Measurements from ENCODE around the gene NSD1. TPM values are rescaled to one million over a fixed set of nuclear protein-coding genes. Genes with fewer than 3 reads are reported as not detected.

Gene NSD1
- total and polyA plus RNA-seq, 9 of the 15 experiments (the other 6 are each of a cell fraction or from before 2014, with no cell fraction given) = 3.8 to 51.0 (median 24.7) TPM

- TF ChIP-seq PHB (CRISPR knock-in tag; IDR thresholded peaks at IDR 0.05) (no peak), ZNF707 (CRISPR knock-in tag; conservative IDR thresholded peaks at IDR 0.05) (no peak), CHD1 (IDR thresholded peaks at IDR 0.05; ENCODE audit: low read length) (no peak), POLR2G (IDR thresholded peaks at IDR 0.05; ENCODE audit: low read depth, low read length) (0 out of 2 replicates have a peak, but pooled peaks have one; percentile 4)
Measured at GRCh38 chr5:177301503-177302165, 168.1 kb downstream of the NSD1 start (continued).

- H4K20me1 ChIP-seq (replicated peaks; ENCODE audit: control insufficient read depth, insufficient read depth, low read length) = peaks cover 10% of the 10 kb centered on the region
- no TSS peak for BruUV-seq (replicated peaks)
- H3K4me1 ChIP-seq (replicated peaks in 1 of 2; ENCODE audit: control insufficient read depth in 2 of 2, insufficient read depth in 2 of 2, low read length in 2 of 2) = peaks cover 29% of the 10 kb centered on the region in 2 experiments
- peak overlapping the region; percentile 94 for H3K4me2 ChIP-seq (ENCODE audit: insufficient read depth, low read length)
- DNase-seq (ENCODE audit: extremely low read depth in 1 of 4, low spot score in 3 of 4) (peak; percentile 32 to 77 (median 54)), FAIRE-seq (peak; percentile 69), ATAC-seq (peak; percentile 79)
- H3K27ac ChIP-seq (ENCODE audit: extremely low read depth, low read depth, low read length) = peak overlapping the region; percentile 89
- no peaks in the 10 kb centered on the region for H3K9me1 ChIP-seq (ENCODE audit: control insufficient read depth, insufficient read depth, low read length)
- POLR2A ChIA-PET = interaction anchor here (0.7 to 1.9 kb wide), 7 partner anchors 10 to 152 kb away, joined by 3 to 5 read pairs (median 4); no protein-coding TSS in a partner anchor
- H3K27me3 ChIP-seq (ENCODE audit: control insufficient read depth in 2 of 2, insufficient read depth in 2 of 2, low read length in 2 of 2) = no peaks in the 10 kb centered on the region
- in situ Hi-C loops (cut with MboI) = no loop called here
- CTCF ChIA-PET (ENCODE audit: low intra/inter-chr PET ratio) = interaction anchor here (0.5 kb wide), 1 partner anchor 191 kb away, joined by 3 read pairs; no protein-coding TSS in a partner anchor
- peak overlapping the region; percentile 88 for H3K4me3 ChIP-seq
- intact Hi-C loops (cut with micrococcal nuclease) = loop anchor here (5.0 kb wide), 1 partner anchor 170 kb away; the partner anchor contains the start of gene NSD1
- 7% methylated on average over 22 of the region's 24 CpGs for WGBS (ENCODE audit: insufficient coverage, low coverage, missing lambda C conversion rate)
- peak overlapping the region; percentile 43 for H2AFZ ChIP-seq (ENCODE audit: low read depth, low read length)
- H3K9me3 ChIP-seq (replicated peaks; ENCODE audit: control insufficient read depth, insufficient read depth, low read depth, low read length) = no peaks in the 10 kb centered on the region
- H3K9ac ChIP-seq (ENCODE audit: insufficient read depth in 1 of 2, low read depth in 2 of 2, low read length in 2 of 2) = peak overlapping the region; percentile 93 to 99
- H3K36me3 ChIP-seq (ENCODE audit: control insufficient read depth, insufficient read depth, low read length) = peaks cover 66% of the 10 kb centered on the region
- peaks cover 48% of the 10 kb centered on the region for H3K79me2 ChIP-seq (ENCODE audit: control insufficient read depth, insufficient read depth, low read length)
- TF ChIP-seq LCOR (CRISPR knock-in tag; IDR thresholded peaks at IDR 0.05) (no peak), NR4A1 (CRISPR knock-in tag; IDR thresholded peaks at IDR 0.05) (peak; percentile 19; the same call in 1 of the 2 replicates), NR4A1 (tag; IDR thresholded peaks at IDR 0.05) (no peak), RAD21 (CRISPR knock-in tag; conservative IDR thresholded peaks at IDR 0.05 in 1 of 2, IDR thresholded peaks at IDR 0.05 in 1 of 2) (peak in 1 of 2 experiments; percentile 45; a peak in 2 of 4 replicates), SIN3A (IDR thresholded peaks at IDR 0.05; ENCODE audit: borderline replicate concordance in 2 of 2, control insufficient read depth in 1 of 2, low read depth in 2 of 2, low read length in 2 of 2) (peak in 1 of 2 experiments; percentile 59; a peak in 1 of 4 replicates), ZNF121 (CRISPR knock-in tag; conservative IDR thresholded peaks at IDR 0.05) (0 out of 2 replicates have a peak, but pooled peaks have one; percentile 12), TAF1 (IDR thresholded peaks at IDR 0.05; ENCODE audit: control insufficient read depth, extremely low read depth, insufficient read depth, low read length, severe bottlenecking) (peak; percentile 39)
Measured at GRCh38 chr5:177302354-177303110, 169.0 kb downstream of the NSD1 start.

All from K562 (cell line).